K562 (cell line): ENCODE results near the gene ATP10B. TPM values are rescaled to one million over a fixed set of nuclear protein-coding genes. Genes with fewer than 3 reads are reported as not detected.

Experiments used
- ATAC-seq: fragments of 200-7000 bp; cut with Tn5 transposase; 3 replicates; pipeline ENCODE4 v1.9.1; 2020; ENCODE audit warnings: moderate library complexity
- BruUV-seq: library from RNA; stranded (reverse); fragments of 400-500 nt; replicated peaks from 2 replicates; lab custom pipeline; 2021; lab: Mats Ljungman, UMichigan
- CTCF ChIA-PET: fragments of 300-600 bp; formaldehyde crosslinking; extraction: SDS; loops from one replicate; lab custom pipeline; 2021; ENCODE audit warnings: low intra/inter-chr PET ratio; lab: Yijun Ruan, JAX
- POLR2A ChIA-PET: fragments of 300-600, 350-650 bp; sonication (Branson Sonifier 250); formaldehyde crosslinking; extraction: SDS; loops from one replicate; lab custom pipeline; 2021; ENCODE audit warnings: antibody characterized with exemption, inconsistent platforms; lab: Yijun Ruan, JAX
- DNase-seq, 4 experiments: peaks; one replicate each; pipeline versions ENCODE4 v3.0.0 to v3.0.0-alpha.2; 2011 to 2018; ENCODE audit warnings: low spot score in 3 of 4, mixed read lengths in 3 of 4; ENCODE audit errors: extremely low read depth in 1 of 4
- FAIRE-seq: peaks from 2 replicates; lab custom pipeline; 2011; peaks lifted over from hg19 to GRCh38; lab: Jason Lieb, UNC
- H2AFZ ChIP-seq: 2 replicates; pipeline ENCODE4 v1.6.0; 2011; ENCODE audit warnings: low read depth, low read length, control low read depth, inconsistent platforms
- H3K27ac ChIP-seq: fragments of 200-600 bp; 3 replicates; pipeline ENCODE4 v1.8.0; 2011; ENCODE audit warnings: low read depth, mild to moderate bottlenecking, control low read depth, inconsistent platforms, low read length, moderate library complexity, mixed read lengths; ENCODE audit errors: extremely low read depth
- H3K27me3 ChIP-seq, 2 experiments: fragments of 300-600 bp in 1 of 2; 2 replicates in 1 of 2; 3 replicates in 1 of 2; pipeline versions ENCODE4 v1.6.0 to v1.8.0; 2011; ENCODE audit warnings: inconsistent platforms in 2 of 2, low read length in 2 of 2, mild to moderate bottlenecking in 1 of 2, mixed read lengths in 1 of 2, moderate library complexity in 1 of 2; ENCODE audit not compliant: control insufficient read depth in 2 of 2, insufficient read depth in 2 of 2
- H3K36me3 ChIP-seq: fragments of 300-600 bp; 3 replicates; pipeline ENCODE4 v1.8.0; 2011; ENCODE audit warnings: mild to moderate bottlenecking, low read length, inconsistent platforms; ENCODE audit not compliant: control insufficient read depth, insufficient read depth
- H3K4me1 ChIP-seq, 2 experiments: fragments of 200-600 bp in 1 of 2; replicated peaks in 1 of 2; 2 replicates in 1 of 2; 3 replicates in 1 of 2; pipeline versions ENCODE4 v1.5.1 to v1.8.0; 2011; ENCODE audit warnings: inconsistent platforms in 2 of 2, low read length in 2 of 2, mild to moderate bottlenecking in 1 of 2, mixed read lengths in 1 of 2, moderate library complexity in 1 of 2; ENCODE audit not compliant: control insufficient read depth in 2 of 2, insufficient read depth in 2 of 2
- H3K4me2 ChIP-seq: 2 replicates; pipeline ENCODE4 v1.6.1; 2011; ENCODE audit warnings: low read length, control low read depth, inconsistent platforms, mixed read lengths; ENCODE audit not compliant: insufficient read depth
- H3K4me3 ChIP-seq: fragments of 200-600 bp; sonication (generic), shearing (Covaris generic); 2 replicates; pipeline ENCODE4 v1.5.1; 2016; ENCODE audit warnings: control low read depth, inconsistent platforms
- H3K79me2 ChIP-seq: fragments of 200-600 bp; 3 replicates; pipeline ENCODE4 v1.8.0; 2011; ENCODE audit warnings: low read length, inconsistent platforms; ENCODE audit not compliant: control insufficient read depth, insufficient read depth
- H3K9ac ChIP-seq, 2 experiments: 2 replicates each; pipeline versions ENCODE4 v1.6.0 to v1.6.1; 2011; ENCODE audit warnings: low read depth in 2 of 2, low read length in 2 of 2, control low read depth in 1 of 2, inconsistent platforms in 1 of 2, mild to moderate bottlenecking in 1 of 2, mixed read lengths in 1 of 2; ENCODE audit not compliant: insufficient read depth in 1 of 2
- H3K9me1 ChIP-seq: one replicate; pipeline ENCODE4 v1.6.0; 2011; ENCODE audit warnings: inconsistent platforms, mild to moderate bottlenecking, low read length, moderate library complexity; ENCODE audit not compliant: control insufficient read depth, insufficient read depth
- H3K9me3 ChIP-seq: replicated peaks from 2 replicates; pipeline ENCODE4 v1.5.1; 2011; ENCODE audit warnings: low read depth, low read length, inconsistent platforms; ENCODE audit not compliant: control insufficient read depth, insufficient read depth
- H4K20me1 ChIP-seq: replicated peaks from 2 replicates; pipeline ENCODE4 v1.6.1; 2011; ENCODE audit warnings: low read length, inconsistent platforms, mixed read lengths; ENCODE audit not compliant: control insufficient read depth, insufficient read depth
- ELK1 ChIP-seq: sonication (generic); formaldehyde crosslinking; IDR thresholded peaks from 2 replicates; pipeline ENCODE4 v1.8.1; 2022; ENCODE audit warnings: missing genetic modification reagents
- ETV6 ChIP-seq, 3 experiments: fragments of 150-350 bp in 1 of 3; sonication (generic) in 1 of 3; formaldehyde crosslinking in 1 of 3; IDR thresholded peaks; 2 replicates each; pipeline versions ENCODE4 v1.6.1 to v1.8.0; 2014 to 2022; ENCODE audit warnings: borderline replicate concordance in 2 of 3, low read depth in 2 of 3, antibody characterized with exemption in 1 of 3, low read length in 1 of 3, mild to moderate bottlenecking in 1 of 3, missing genetic modification reagents in 1 of 3
- MAZ ChIP-seq, 2 experiments: fragments of 450-650 bp in 1 of 2; sonication (generic) in 1 of 2; formaldehyde crosslinking; IDR thresholded peaks in 1 of 2; conservative IDR thresholded peaks in 1 of 2; 2 replicates each; pipeline versions ENCODE4 v1.4.0 to v1.5.0; 2020; ENCODE audit warnings: mild to moderate bottlenecking in 1 of 2, missing genetic modification reagents in 1 of 2
- MCM7 ChIP-seq, 2 experiments: fragments of 450-650 bp; IDR thresholded peaks; 2 replicates each; pipeline ENCODE4 v1.6.1; 2016 to 2018
- RBM14 ChIP-seq: fragments of 200-400 bp; formaldehyde crosslinking; IDR thresholded peaks from 2 replicates; pipeline ENCODE4 v1.6.1; 2018; ENCODE audit warnings: low read depth, mild to moderate bottlenecking, low read length, moderate library complexity, borderline replicate concordance; ENCODE audit not compliant: insufficient read depth
- TAL1 ChIP-seq: fragments of 450-650 bp; IDR thresholded peaks from 2 replicates; pipeline ENCODE4 v1.6.1; 2016; ENCODE audit warnings: mild to moderate bottlenecking
- TEAD1 ChIP-seq, 2 experiments: fragments of 450-650 bp in 1 of 2; sonication (generic) in 1 of 2; formaldehyde crosslinking; IDR thresholded peaks; 2 replicates each; pipeline versions ENCODE4 v1.4.0 to v1.8.0; 2020 to 2022; ENCODE audit warnings: mild to moderate bottlenecking in 2 of 2, missing genetic modification reagents in 1 of 2
- WGBS: fragments of 100-300 bp; shearing (Covaris generic); methylation state at CpG from one replicate; pipeline ENCODE4 v1.1.6; 2016; ENCODE audit warnings: low coverage, mixed read lengths; ENCODE audit not compliant: insufficient coverage; ENCODE audit errors: missing lambda C conversion rate; 5-methylcytosine and 5-hydroxymethylcytosine counted together
- in situ Hi-C: fragments of 300-500 bp; cut with MboI; formaldehyde crosslinking; loops from 4 replicates; pipeline ENCODE4 v1.15.0; 2018; ENCODE audit warnings: inconsistent platforms, mixed read lengths
- intact Hi-C: fragments of 100-400 bp; cut with micrococcal nuclease; formaldehyde crosslinking; loops from 2 replicates; pipeline ENCODE4 v1.14.2; 2022
- polyA plus RNA-seq, 8 experiments: library from polyadenylated mRNA; depleted of rRNA in 4 of 8; stranded (reverse) in 5 of 8; unstranded in 3 of 8; fragments of >200 nt; fragmentation: Nextera tagmentation in 2 of 8; fragmentation: Illumina TruSeq in 1 of 8; extraction: Ambion mirVana in 2 of 8; extraction: Trizol in 1 of 8; gene quantifications; 2 replicates each; pipeline versions ENCODE4 v1.2.1 to v1.2.3, GENCODE V29; 2011 to 2014; ENCODE audit warnings: inconsistent platforms in 1 of 8, missing spikeins in 1 of 8
- total RNA-seq, 7 experiments: library from RNA; depleted of rRNA in 6 of 7; stranded (reverse); fragments of >200 nt in 6 of 7; fragmentation: Illumina TruSeq in 2 of 7; extraction: Trizol in 2 of 7; gene quantifications; 2 replicates each; pipeline versions ENCODE4 v1.2.1 to v1.2.3, GENCODE V29; 2011 to 2021; ENCODE audit warnings: low replicate concordance in 1 of 7

The ATP10B gene
- total and polyA plus RNA-seq, 9 of the 15 experiments (the other 6 are each of a cell fraction or from before 2014, with no cell fraction given): 0.04 TPM; not detected in 8

DNA sequence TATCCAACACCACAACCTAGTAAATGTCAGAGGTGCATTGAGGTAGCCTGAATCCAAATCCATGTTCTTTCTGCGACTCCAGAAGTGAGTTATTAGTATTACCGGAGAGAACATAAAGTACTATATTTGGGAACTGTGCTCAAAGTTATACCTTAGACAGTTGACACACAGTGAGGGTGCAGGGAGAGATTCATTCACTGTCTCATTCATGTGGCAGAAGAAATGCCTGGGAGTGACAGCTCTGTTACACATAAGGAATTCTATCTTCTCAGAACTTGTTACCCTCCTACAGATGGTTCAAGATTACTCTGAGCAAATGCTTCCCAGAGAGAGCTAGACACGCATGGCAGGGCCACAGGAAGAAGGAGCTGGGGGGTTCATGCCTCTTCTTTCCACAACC, 103.0 kb downstream of the ATP10B start:
- ChIA-PET CTCF (no interaction called here), POLR2A (no interaction called here)
- FAIRE-seq: no peak

DNA sequence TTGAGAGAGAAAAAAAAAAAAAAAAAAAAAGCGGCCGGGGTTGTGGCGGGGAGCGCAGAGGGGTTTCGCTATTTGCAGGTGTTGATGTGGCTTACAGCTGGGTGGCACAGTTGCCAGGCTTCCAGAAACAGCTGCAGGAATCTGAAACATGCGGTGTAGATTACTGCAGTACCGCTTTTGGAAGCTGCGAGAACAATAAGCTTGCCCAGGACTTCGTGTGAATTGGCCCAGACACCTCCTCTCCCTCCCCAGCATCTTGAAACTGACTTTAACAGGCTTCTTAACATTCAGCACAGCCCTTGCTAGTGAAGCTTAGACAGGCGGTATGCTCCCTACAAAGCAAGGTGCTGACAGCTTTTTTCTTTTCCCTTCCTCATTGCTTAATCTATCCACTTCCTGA, 104.0 kb downstream of the ATP10B start:
- no peaks in the 10 kb centered on the region for H3K4me1 ChIP-seq
- no peak overlapping the region for H3K27ac ChIP-seq
- no peak overlapping the region for H3K4me3 ChIP-seq
- no peak for DNase-seq
- intact Hi-C loops: no loop called here
- TF ChIP-seq MAZ (CRISPR knock-in tag; conservative IDR thresholded peaks at IDR 0.05 in 1 of 2, IDR thresholded peaks at IDR 0.05 in 1 of 2) (no peak), RBM14 (no peak), ETV6 (IDR thresholded peaks at IDR 0.05; ENCODE audit: borderline replicate concordance in 1 of 2, low read depth in 2 of 2, low read length in 1 of 2) (no peak), ETV6 (CRISPR knock-in tag; IDR thresholded peaks at IDR 0.05; ENCODE audit: borderline replicate concordance) (no peak), TAL1 (no peak), MCM7 (IDR thresholded peaks at IDR 0.05) (no peak)
- TF ChIP-seq, all 486 proteins: peak for 0
- no peaks in the 10 kb centered on the region for H3K79me2 ChIP-seq
- in situ Hi-C loops: no loop called here
- 3% methylated on average over 6 of the region's 10 CpGs for WGBS
- ATAC-seq: no peak
- H3K9ac ChIP-seq: no peak overlapping the region
- no peaks in the 10 kb centered on the region for H3K9me3 ChIP-seq
- H3K9me1 ChIP-seq: no peaks in the 10 kb centered on the region
- no peak overlapping the region for H2AFZ ChIP-seq
- no peak overlapping the region for H3K4me2 ChIP-seq
- FAIRE-seq: no peak
- CTCF ChIA-PET: no interaction called here
- no peaks in the 10 kb centered on the region for H4K20me1 ChIP-seq
- H3K36me3 ChIP-seq: no peaks in the 10 kb centered on the region
- BruUV-seq: no TSS peak
- POLR2A ChIA-PET: no interaction called here
- no peaks in the 10 kb centered on the region for H3K27me3 ChIP-seq

More for the DNA sequence above, 103.0 kb downstream of the ATP10B start:
- Histone ChIP-seq H3K4me2 (no peak overlapping the region), H3K27me3 (no peaks in the 10 kb centered on the region), H3K4me3 (no peak overlapping the region), H3K79me2 (no peaks in the 10 kb centered on the region), H4K20me1 (no peaks in the 10 kb centered on the region), H2AFZ (no peak overlapping the region), H3K9ac (no peak overlapping the region), H3K27ac (no peak overlapping the region), H3K4me1 (no peaks in the 10 kb centered on the region), H3K9me1 (no peaks in the 10 kb centered on the region), H3K9me3 (no peaks in the 10 kb centered on the region), H3K36me3 (no peaks in the 10 kb centered on the region)
- ATAC-seq: no peak
- 0% methylated on average over 3 of the region's 3 CpGs for WGBS
- BruUV-seq: no TSS peak
- intact Hi-C loops: no loop called here
- in situ Hi-C loops: no loop called here
- TF ChIP-seq TEAD1 (CRISPR knock-in tag; IDR thresholded peaks at IDR 0.05) (no peak), ELK1 (CRISPR knock-in tag) (no peak)
- DNase-seq: no peak
